Hematopoietic multipotent progenitor cell treated with erythropoietin and hydrocortisone succinate and interleukin-3 and kit ligand, for 15 days (in vitro differentiated cells): ENCODE data around the gene PTOV1.

ENCODE experiments used
- DNase-seq: peaks from one replicate; pipeline ENCODE4 v3.0.0-alpha.2; 2015; ENCODE audit warnings: low spot score

PTOV1 gene

DNA sequence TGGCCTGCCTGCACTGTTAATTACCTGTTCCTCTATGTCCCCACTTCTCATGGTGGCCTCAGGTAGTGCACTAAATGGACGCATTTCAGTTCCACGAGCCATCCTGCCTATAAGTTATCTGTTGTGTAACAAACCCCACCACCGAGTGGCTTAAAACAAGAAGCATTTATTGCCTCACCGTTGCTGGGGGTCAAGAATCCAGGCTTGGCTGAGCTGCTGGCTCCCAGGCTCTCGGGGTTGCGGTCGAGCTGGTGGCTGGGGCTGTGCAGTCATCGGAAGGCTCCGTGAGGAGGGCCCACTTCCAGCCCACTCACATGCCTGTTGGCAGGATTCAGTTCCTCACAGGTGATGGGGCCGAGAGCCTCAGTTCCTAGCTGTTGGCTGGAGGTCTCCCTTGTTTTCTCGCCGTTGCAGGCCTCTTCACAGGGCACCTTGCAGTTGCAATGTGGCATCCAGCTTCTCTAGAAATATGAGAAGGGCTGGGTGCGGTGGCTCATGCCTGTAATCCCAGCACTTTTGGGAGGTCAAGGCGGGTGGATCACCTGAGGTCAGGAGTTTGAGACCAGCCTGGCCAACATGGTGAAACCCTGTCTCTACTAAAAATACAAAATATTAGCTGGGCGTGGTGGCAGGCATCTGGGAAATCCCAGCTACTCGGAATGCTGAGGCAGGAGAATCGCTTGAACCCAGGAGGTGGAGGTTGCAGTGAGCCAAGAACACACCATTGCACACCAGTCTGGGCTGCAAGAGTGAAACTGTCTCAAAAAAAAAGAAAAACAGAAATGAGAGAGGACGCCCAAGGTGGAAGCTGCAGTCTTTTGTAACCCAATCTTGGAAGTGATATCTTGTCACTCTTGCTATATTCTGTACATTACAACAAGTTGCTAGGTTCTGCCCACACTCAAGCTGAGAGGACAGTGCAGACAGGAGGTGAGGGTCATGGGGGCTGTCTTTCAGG is 6.5 kb upstream of the PTOV1 start:
- DNase-seq = no peak

GRCh38 chr19:49845414-49845813 is 5.5 kb upstream of the PTOV1 start:
- no peak for DNase-seq

DNA sequence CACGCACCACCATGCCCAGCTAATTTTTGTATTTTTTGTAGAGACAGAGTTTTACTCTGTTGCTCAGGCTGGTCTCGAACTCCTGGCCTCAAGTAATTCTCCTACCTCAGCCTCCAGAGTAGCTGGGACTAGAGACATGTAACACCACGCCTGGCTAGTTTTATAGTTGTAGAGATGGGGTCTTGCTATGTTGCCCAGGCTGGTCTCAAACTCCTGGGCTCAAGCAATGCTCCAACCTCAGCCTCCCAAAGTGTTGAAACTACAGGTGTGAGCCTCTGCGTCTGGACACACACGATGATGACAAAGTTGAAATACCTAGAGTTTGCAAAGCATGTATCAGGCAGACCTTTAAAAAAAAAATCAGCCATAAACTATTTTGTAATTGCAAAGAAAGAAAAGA is 4.6 kb upstream of the PTOV1 start:
- DNase-seq = no peak

- peak; percentile 41 for DNase-seq
Measured at GRCh38 chr19:49847731-49848696, 2.9 kb upstream of the PTOV1 start.

DNA sequence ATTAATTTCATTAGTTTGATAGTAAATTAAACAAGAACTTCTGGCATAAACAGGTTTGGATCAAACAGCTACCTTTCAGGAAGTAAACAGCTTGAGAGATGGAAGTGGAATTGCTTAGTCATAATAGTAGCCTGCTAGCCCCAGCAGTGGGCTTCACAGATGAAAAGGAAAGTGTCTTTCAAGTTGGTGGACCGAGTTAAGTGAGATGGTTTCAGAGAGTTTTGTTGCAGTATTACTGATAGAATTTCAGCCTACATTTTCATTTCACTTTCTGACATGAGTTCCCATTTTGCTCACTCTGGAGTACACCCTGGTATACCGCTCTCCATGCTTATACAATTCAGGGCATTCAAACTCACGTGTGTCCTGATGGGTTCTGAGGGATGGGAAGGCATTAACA is 2.0 kb upstream of the PTOV1 start:
- DNase-seq = no peak

GRCh38 chr19:49849433-49850220 is 1.3 kb upstream of the PTOV1 start:
- DNase-seq = no peak

DNA sequence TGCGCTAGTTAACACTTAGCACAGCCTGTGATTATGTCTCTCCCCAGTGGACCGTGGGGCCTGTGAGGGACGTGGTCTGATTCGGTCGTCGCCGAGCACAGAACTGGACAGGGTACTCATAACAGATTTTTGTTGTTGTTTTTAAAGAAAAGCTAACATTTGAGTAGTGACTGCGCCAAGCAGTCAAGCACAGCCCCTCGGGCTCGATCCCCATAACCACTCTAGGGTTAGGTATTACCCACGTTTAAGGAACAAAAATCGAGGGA is 805 bp upstream of the PTOV1 start:
- DNase-seq = no peak

- peak; percentile 22 for DNase-seq
Measured at GRCh38 chr19:49851456-49852259, 699 bp downstream of the PTOV1 start.

GRCh38 chr19:49852631-49853126 is 1.7 kb downstream of the PTOV1 start:
- no peak for DNase-seq

DNA sequence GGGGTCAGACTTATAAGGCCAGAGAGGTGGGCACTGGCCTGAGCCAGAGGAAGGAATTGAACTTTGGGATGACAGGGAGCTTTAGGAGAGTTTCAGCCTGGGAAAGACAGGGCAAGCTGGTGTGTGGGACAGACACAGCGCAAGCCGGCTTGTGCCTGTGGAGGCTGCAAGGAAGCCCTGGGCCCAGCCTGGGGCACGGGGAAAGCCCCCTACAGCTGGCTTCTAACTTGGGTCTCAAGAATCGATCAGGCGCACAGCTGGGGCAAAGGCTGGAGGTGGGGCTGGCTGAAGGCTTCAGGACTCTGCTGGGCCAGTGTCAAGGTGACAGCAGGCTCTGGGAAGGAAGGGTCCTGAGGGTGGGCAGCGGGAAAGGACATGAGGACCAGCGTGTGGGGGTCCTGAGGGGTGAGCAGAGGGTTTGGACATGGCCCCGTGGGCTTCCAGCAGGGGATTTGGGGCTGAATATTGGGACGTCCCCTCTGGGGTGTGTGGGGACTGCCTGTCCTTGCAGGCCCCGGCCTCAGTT is 3.0 kb downstream of the PTOV1 start:
- DNase-seq = no peak

DNA sequence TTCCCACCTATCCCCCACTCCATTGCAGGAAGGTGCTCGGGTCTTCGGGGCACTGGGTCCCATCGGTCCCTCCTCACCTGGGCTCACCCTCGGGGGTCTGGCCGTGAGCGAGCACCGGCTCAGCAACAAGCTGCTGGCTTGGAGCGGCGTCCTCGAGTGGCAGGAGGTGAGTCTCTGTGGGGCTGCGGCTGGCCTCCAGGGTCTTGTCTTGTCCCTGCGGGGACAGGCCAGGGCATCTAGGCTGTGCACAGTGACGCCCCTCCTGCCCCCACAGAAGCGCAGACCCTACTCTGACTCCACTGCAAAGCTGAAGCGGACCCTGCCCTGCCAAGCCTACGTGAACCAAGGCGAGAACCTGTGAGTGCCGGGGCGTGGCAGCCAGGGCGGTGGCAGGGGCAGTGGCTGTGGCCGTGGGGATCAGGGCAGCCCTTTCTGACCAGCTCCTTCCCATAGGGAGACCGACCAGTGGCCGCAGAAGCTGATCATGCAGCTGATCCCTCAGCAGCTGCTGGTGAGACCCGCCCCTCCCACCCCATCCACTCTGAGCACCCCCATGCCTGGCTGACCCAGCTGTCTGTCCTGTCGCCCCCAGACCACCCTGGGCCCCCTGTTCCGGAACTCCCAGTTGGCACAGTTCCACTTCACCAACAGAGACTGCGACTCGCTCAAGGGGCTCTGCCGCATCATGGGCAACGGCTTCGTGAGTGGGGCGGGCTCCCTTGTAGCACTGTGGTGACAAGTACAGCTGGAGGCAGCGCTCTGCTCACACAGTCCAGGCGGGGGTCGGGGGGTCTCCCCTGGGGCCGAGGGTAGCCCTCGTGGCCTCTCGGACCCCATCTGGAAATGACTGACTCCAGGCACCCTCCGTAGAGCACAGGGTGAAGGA is 3.7 kb downstream of the PTOV1 start:
- DNase-seq = no peak

DNA sequence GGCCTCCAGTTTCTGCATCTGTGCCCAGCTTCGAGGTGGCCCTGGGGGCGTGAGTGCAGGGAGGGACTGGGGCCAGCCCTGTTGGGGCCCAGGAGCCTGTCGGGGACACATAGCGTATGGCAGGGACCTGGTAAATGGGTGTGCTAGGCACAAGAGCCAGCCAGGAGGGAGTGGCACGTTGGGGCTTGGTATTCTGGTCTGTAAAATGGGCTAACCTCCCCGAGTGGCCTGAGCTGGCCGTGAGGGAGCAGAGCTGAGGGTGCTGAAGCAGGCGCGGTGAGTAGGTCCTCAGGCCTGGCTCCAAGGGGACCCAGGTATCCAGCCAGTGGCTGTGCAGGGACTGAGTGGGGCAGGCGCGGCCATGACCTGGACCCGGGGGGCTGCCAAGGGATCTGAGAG is 4.3 kb downstream of the PTOV1 start:
- no peak for DNase-seq

DNA sequence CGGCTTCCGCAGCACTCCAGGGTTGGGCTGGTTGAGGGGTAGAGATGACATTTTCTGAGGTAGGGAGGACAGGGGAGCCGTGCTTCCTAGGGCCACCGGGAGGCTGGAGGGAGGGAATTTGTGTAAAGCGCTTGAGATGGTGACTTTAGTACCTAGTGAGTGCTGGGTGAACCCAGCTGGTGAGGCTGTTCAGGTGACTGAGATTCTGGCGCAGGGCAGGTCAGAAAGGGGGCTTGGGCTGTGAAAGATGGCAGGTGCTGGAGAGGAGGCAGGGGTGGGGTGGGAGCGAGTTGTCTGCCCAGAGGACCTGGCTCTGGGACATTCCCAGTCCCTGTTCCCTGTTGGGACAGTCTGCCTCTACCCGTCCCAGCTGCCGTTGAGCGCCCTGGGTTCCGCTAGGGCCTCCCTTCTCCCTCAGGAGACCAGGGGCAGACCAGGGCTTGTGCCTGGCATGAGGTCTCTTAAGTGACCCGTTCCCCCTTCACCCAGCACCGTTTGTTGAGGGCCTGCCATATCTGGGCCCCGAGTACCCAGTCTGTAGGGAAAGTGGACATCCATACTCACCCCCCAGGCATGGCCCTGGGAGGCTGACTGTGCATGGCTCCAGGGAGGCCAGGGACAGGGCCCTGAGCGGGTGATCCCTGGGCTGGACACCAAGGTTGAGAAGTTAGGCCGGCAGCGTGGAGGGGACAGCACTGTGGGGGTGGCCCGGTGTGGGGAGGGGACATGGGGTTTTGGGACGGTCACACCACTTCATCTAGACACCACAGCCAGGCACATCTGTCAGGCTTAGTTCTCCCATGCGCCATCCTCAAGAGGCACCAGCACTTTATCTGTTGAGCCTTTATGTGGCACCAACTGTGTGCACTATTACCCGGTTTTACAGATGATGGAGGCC is 5.0 kb downstream of the PTOV1 start:
- no peak for DNase-seq

- DNase-seq = no peak
Measured at GRCh38 chr19:49856574-49857021, 5.6 kb downstream of the PTOV1 start.

- no peak for DNase-seq
Measured at GRCh38 chr19:49857061-49857837, 6.3 kb downstream of the PTOV1 start.

- DNase-seq = no peak
Measured at GRCh38 chr19:49857838-49858087, 6.8 kb downstream of the PTOV1 start.

GRCh38 chr19:49858088-49858985 is 7.4 kb downstream of the PTOV1 start:
- DNase-seq = no peak
